Memory B cell (primary cell): ENCODE data around the gene MTURN.

Source experiments
- ATAC-seq: fragments of 150-1000 bp; cut with Tn5 transposase; 2 replicates; pipeline ENCODE4 v1.10.0; 2021; ENCODE audit warnings: low read depth, mild to moderate bottlenecking, moderate library complexity
- DNase-seq, 2 donors: peaks; one replicate each; pipeline ENCODE4 v3.0.0; 2022; ENCODE audit warnings: low spot score in 2 of 2
- H3K27ac Mint-ChIP-seq: one replicate; pipeline ENCODE4 v1.8.0; 2022; ENCODE audit warnings: mild to moderate bottlenecking, moderate library complexity, mixed read lengths
- H3K27me3 Mint-ChIP-seq: one replicate; pipeline ENCODE4 v1.8.0; 2022; ENCODE audit warnings: mixed read lengths
- H3K36me3 Mint-ChIP-seq: one replicate; pipeline ENCODE4 v1.8.0; 2022; ENCODE audit warnings: mild to moderate bottlenecking, mixed read lengths
- H3K4me1 Mint-ChIP-seq: one replicate; pipeline ENCODE4 v1.8.0; 2022; ENCODE audit warnings: mixed read lengths
- H3K4me3 Mint-ChIP-seq: one replicate; pipeline ENCODE4 v1.8.0; 2022; ENCODE audit warnings: mild to moderate bottlenecking, moderate library complexity, mixed read lengths
- H3K9me3 Mint-ChIP-seq: one replicate; pipeline ENCODE4 v1.8.0; 2022; ENCODE audit warnings: mixed read lengths

MTURN gene

DNA sequence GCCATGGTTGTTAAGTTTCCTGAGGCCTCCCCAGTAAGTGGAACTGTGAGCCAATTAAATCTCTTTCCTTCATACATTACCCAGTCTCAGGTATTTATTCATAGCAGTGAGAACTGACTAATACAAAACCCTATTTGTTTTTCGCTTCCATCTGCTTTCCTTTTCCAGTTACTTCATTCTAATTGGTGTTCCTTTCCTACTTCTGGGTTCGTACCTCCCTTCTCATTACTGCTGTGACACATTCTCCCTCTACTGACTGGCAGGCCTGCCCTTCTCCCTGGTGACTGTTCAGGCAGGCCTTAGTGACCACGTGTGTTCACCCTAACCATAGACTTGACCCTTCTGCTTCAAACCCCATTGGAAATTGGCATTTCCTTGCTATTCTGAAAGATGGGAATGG, 37.7 kb downstream of the MTURN start:
- H3K27ac Mint-ChIP-seq = no peak overlapping the region
- DNase-seq = no peak
- no peaks in the 10 kb centered on the region for H3K9me3 Mint-ChIP-seq
- no peaks in the 10 kb centered on the region for H3K36me3 Mint-ChIP-seq
- no peak for ATAC-seq
- H3K27me3 Mint-ChIP-seq = no peaks in the 10 kb centered on the region
- H3K4me3 Mint-ChIP-seq = no peak overlapping the region
- H3K4me1 Mint-ChIP-seq = peaks cover 21% of the 10 kb centered on the region

DNA sequence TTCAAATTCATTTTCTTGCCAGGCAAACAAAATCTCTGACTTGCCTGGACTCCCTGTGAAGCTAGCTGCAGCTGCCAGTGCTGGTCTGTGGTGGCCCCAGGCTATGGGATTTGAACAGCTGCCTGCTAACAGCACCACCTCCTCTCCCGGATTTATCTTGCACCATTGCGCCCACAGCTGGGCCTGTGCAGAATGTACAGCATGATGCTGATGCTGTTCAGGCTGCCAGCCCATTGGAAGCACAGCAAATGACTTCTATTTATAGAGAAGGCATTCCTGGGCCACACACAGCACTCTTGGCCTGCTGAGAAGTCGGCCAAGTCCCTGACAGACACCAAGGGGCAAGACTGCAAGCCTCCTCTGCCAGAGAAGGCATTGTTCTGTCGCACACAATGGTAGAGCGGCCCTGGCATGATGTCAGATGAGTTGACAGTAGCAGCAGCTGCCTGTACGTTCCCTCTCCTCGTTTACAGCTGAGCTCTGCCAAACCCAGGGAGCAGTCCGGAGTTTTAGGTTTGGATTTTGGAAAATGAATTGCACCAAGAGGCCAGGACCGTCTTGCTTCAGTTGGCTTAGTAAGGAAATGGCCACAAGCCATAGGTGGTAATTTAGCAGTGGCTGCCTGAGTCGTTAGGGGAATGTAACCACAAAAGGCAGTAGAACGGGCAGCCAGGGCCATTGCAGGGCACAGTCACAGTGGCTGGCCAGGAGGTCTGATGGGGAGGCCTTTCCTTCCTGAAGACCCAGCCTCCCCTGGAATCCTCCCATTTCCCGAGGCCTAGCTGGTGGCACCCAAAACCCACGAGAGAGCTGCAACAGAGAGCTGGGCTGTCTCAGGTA, 38.5 kb downstream of the MTURN start:
- H3K9me3 Mint-ChIP-seq = no peaks in the 10 kb centered on the region
- DNase-seq (no peak), ATAC-seq (no peak)
- no peak overlapping the region for H3K4me3 Mint-ChIP-seq
- H3K36me3 Mint-ChIP-seq = no peaks in the 10 kb centered on the region
- H3K27ac Mint-ChIP-seq = no peak overlapping the region
- H3K27me3 Mint-ChIP-seq = no peaks in the 10 kb centered on the region
- peaks cover 22% of the 10 kb centered on the region for H3K4me1 Mint-ChIP-seq

DNA sequence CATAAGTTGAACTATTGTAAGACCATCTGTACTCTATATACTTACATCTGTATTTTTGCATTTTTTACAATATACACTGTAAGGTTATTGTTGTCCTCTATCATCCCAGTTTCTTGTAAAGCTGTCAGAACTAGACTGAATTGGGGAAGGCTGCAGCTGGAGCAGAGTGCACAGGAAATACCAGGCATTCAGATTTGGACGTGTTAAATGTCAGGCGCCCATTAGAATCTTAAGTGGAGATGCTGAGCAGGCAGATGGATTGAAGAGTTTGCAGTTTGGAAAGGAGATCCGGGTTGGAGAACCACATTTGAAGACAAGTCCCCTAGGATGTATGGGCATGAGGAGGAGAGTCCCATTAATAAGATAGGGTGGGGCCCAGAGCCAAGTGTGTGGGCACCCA, 40.4 kb downstream of the MTURN start:
- no peak overlapping the region for H3K27ac Mint-ChIP-seq
- ATAC-seq = no peak

DNA sequence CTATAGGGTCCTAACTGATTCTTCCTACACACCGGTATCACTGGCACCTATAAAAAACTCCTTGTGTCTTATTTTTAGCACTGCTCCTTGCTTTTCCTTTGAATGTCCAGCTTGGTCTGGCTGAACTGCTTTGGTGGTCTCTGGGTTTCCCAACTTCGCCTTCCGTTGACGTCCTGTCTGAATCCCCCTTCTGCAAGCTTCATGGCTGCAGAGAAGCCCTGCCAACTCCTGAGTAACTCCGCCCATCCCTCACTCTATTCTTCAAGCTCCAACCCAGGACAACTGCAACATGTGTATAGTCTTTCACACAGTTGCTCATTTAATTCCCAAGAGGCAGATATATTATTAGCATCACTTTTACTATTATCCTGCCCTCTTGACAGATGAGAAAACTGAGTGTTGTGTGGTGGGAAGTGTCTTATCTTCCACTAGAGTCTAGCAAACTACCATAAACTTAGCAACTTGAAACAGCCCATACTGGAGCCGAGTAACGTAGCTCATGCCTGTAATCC, 40.9 kb downstream of the MTURN start:
- no peak for ATAC-seq

More for the DNA sequence above, 40.4 kb downstream of the MTURN start:
- H3K4me3 Mint-ChIP-seq = no peak overlapping the region
- no peaks in the 10 kb centered on the region for H3K9me3 Mint-ChIP-seq
- H3K4me1 Mint-ChIP-seq = peaks cover 30% of the 10 kb centered on the region
- no peaks in the 10 kb centered on the region for H3K36me3 Mint-ChIP-seq
- no peaks in the 10 kb centered on the region for H3K27me3 Mint-ChIP-seq
- no peak for DNase-seq

DNA sequence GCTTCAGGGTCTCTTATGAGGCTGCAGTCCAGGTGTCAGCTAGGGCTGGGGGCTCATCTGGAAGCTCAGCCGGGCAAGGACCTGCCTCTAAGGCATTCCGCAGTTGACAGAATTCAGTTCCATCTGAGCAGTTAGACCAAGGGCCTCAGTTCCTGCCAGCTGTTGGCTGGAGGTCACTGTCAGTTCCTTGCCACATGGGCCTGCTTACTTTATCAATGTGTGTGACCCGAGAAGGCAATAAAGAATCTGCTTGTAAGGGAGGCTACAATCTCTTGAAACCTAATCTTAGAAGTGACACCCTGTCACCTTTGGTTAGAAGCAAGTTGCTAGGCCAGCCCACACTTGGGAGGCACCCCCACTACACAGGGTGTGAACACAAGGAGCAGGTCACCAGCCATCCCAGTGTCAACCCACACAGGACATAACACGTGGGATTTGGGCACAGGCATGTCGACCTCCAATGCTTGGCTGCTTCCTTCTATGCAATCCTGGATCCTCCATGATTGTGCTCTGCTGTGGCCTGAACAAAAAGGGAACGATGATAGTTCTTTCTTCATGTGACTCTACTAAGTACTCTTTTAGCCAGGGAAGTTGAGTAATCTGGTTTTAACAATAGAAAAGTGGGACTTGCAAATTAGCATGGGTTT, 41.8 kb downstream of the MTURN start:
- DNase-seq (no peak), ATAC-seq (no peak)
- no peaks in the 10 kb centered on the region for H3K36me3 Mint-ChIP-seq
- peaks cover 30% of the 10 kb centered on the region for H3K4me1 Mint-ChIP-seq
- H3K9me3 Mint-ChIP-seq = no peaks in the 10 kb centered on the region
- H3K27ac Mint-ChIP-seq = peak overlapping the region; percentile 32
- H3K27me3 Mint-ChIP-seq = no peaks in the 10 kb centered on the region
- no peak overlapping the region for H3K4me3 Mint-ChIP-seq

More for the DNA sequence above, 40.9 kb downstream of the MTURN start:
- H3K9me3 Mint-ChIP-seq = no peaks in the 10 kb centered on the region
- H3K36me3 Mint-ChIP-seq = no peaks in the 10 kb centered on the region
- no peak overlapping the region for H3K27ac Mint-ChIP-seq
- peaks cover 30% of the 10 kb centered on the region for H3K4me1 Mint-ChIP-seq
- no peak overlapping the region for H3K4me3 Mint-ChIP-seq
- no peak for DNase-seq
- H3K27me3 Mint-ChIP-seq = no peaks in the 10 kb centered on the region

DNA sequence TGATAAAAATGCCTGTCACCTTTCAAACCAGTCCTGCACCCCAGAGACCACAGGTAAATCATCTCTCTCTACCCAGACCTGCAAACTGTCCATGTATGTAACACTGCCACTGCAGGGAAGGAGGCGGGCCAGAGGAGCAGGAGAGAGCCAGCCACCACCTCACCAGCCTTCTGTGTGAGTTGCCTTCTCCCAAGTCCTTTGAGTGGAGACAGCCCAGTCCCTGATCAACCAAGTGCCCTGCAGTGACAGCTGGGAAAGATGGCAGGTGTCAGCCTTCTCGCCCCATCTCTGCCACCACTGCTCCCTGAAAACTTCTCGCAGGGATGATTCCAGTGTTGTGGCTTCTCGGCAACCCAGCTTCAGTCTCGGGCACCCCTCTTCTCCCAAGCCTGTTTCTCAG, 42.4 kb downstream of the MTURN start:
- ATAC-seq (no peak), DNase-seq (no peak)
- Mint-ChIP-seq H3K4me1 (peaks cover 30% of the 10 kb centered on the region), H3K36me3 (no peaks in the 10 kb centered on the region), H3K27ac (peak overlapping the region; percentile 32), H3K27me3 (no peaks in the 10 kb centered on the region), H3K9me3 (no peaks in the 10 kb centered on the region), H3K4me3 (no peak overlapping the region)

DNA sequence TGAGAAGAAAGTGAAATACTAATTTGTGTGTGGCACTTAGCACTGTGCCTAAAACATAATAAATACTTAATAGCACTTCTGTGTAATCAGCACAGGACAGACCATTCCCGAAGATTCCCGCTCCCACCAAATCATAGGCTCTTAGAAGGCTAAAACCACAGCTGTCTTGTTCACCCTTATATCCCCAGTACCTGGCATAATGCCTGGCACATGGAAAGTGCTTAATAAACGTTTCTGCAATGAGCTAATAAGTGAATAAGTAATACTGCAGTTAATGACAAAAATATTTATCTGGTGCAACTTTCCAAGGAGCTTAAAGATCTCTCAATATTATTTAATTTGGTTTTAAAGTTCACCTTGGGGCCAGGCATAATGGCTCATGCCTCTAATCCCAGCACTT, 43.2 kb downstream of the MTURN start:
- no peak for ATAC-seq

DNA sequence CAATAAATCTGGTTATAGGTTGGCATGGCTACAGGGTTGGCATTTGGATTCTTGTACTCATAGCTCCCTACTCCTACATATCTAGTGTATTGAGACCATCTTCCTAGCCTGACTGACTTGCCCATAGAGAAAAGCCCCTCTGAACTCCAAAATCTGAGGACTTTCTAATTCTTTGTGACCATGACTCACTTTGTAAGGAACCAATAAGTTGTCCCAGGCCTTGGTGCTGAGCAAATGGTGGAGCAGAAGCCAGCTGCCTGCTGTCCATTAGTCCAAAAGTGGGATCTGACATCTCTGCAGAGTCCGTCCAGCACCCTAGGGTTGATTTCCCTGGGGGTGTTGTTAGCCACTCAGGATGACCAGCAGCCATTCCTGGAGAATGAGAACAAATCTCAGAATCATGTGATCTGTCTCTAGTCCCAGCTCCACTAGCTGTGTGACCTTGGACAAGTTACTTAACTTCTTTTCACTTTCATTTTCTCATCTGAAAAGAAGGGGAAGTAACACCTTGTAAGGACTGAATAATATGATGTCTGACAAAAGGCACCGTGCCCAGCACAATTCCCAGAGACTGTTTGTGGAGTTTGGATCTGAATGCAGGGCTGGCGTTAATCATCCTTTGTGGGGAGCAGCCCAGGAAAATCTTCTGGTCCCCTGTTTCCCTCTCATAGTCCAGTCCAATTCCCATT, 44.1 kb downstream of the MTURN start:
- H3K4me1 Mint-ChIP-seq = peaks cover 30% of the 10 kb centered on the region
- ATAC-seq = peak; percentile 98
- peaks cover 2% of the 10 kb centered on the region for H3K9me3 Mint-ChIP-seq
- DNase-seq = peak in 1 of 2 donors; percentile 38
- no peaks in the 10 kb centered on the region for H3K36me3 Mint-ChIP-seq
- peak overlapping the region; percentile 97 for H3K27ac Mint-ChIP-seq
- no peaks in the 10 kb centered on the region for H3K27me3 Mint-ChIP-seq
- H3K4me3 Mint-ChIP-seq = peak overlapping the region; percentile 79

More for the DNA sequence above, 43.2 kb downstream of the MTURN start:
- DNase-seq = no peak
- H3K27me3 Mint-ChIP-seq = no peaks in the 10 kb centered on the region
- H3K4me1 Mint-ChIP-seq = peaks cover 30% of the 10 kb centered on the region
- no peaks in the 10 kb centered on the region for H3K36me3 Mint-ChIP-seq
- H3K27ac Mint-ChIP-seq = peak overlapping the region; percentile 97
- no peak overlapping the region for H3K4me3 Mint-ChIP-seq
- no peaks in the 10 kb centered on the region for H3K9me3 Mint-ChIP-seq

DNA sequence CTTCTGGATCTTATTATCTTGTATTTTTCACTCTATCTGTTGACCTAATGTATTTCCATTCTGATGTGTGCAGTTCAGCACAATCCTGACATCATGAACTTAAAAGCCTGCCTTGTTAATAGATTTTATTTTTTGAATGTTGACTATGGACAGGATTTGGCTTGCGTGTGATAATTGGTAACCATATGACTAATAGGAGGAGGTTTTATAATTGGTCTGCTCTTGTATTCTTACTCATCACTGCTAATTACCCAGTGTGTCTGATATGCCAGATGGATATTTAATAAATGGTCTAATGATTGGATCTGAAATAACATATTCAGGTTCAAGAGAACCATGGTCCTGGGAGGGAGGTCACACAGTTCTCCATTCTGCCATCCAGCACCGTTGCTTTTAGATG, 45.9 kb downstream of the MTURN start:
- Mint-ChIP-seq H3K4me1 (peaks cover 30% of the 10 kb centered on the region), H3K36me3 (no peaks in the 10 kb centered on the region), H3K9me3 (peaks cover 2% of the 10 kb centered on the region), H3K27ac (no peak overlapping the region), H3K4me3 (no peak overlapping the region), H3K27me3 (no peaks in the 10 kb centered on the region)
- ATAC-seq (no peak), DNase-seq (no peak)

DNA sequence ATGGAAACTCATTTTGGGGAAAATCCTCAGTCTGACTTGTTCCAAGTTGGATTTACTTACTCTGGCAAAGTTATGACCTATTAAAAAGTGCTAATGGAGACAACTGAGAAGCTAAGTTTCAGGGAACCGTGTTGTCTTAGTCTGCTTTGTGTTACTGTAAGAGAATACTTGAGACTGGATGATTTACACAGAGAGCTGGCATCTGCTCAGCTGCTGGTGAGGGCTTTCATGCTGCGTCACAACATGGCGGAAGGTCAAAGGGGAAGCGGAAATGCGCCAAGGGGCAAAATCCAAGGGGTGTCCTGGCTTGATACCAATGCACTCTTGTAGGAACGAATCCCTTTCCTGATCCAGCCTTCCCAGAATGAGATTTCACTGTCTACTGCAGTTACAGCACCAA, 46.4 kb downstream of the MTURN start:
- Mint-ChIP-seq H3K4me1 (peaks cover 25% of the 10 kb centered on the region), H3K9me3 (peaks cover 2% of the 10 kb centered on the region), H3K27ac (no peak overlapping the region), H3K27me3 (no peaks in the 10 kb centered on the region), H3K36me3 (no peaks in the 10 kb centered on the region), H3K4me3 (no peak overlapping the region)
- DNase-seq (no peak), ATAC-seq (no peak)

DNA sequence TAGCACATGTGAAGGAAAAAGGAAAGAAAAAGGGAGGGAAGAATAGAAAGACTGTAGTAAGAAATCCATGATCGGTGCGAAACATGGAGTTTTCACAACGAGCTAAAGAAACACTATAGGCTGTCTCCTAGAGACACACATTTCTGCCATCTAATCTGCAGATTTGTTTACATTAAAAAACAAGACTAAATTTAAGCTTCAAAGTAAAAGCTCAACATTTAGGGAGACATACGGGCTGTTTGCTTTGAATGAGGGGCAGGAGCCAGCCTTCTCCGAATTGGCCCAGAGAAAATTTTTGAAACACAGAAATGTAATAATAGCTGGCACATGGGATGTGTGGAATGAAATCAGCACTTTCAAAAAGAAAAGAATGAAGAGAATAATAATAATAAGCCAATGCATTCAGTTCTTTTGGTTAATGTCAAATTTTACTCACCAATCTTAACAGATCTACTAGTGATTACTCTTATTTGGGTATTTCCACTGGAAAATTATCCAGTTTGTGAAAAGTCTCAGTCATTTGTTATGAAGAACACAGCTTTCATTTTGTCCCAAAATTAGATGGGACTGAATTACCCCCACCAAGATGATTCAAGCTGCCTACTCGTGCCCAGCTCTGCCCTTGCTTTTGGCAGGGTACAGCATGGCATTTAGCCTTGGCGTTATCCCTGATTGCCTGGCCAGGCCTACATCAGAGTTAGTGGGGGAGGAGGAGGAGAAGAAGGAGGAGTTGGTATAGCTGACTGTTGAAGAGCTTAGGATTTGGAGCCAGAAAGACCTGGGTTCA, 47.1 kb downstream of the MTURN start:
- DNase-seq (no peak), ATAC-seq (no peak)
- no peak overlapping the region for H3K27ac Mint-ChIP-seq
- H3K36me3 Mint-ChIP-seq = peaks cover 4% of the 10 kb centered on the region
- peaks cover 4% of the 10 kb centered on the region for H3K9me3 Mint-ChIP-seq
- no peak overlapping the region for H3K4me3 Mint-ChIP-seq
- peaks cover 19% of the 10 kb centered on the region for H3K4me1 Mint-ChIP-seq
- no peaks in the 10 kb centered on the region for H3K27me3 Mint-ChIP-seq

DNA sequence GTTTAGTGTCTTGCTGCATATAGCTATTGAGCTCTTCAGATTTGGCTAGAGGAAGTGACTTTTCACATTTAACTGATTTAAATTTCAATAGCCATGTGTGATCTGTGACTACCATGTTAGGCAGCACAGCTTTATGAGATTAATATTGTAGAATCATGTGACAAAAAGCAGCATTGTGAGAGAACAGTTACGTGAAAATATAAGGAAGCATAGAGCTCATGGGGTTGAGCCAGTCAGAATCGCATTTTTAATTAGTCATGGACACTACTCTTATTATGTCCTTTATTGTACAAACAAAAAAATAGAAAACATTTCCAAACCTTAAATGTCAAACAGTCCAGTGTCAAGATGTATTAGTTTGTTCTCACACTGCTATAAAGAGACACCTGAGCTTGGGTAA, 48.0 kb downstream of the MTURN start:
- DNase-seq (no peak), ATAC-seq (no peak)
- H3K27me3 Mint-ChIP-seq = no peaks in the 10 kb centered on the region
- peaks cover 13% of the 10 kb centered on the region for H3K4me1 Mint-ChIP-seq
- H3K27ac Mint-ChIP-seq = no peak overlapping the region
- H3K36me3 Mint-ChIP-seq = peaks cover 4% of the 10 kb centered on the region
- peaks cover 4% of the 10 kb centered on the region for H3K9me3 Mint-ChIP-seq
- no peak overlapping the region for H3K4me3 Mint-ChIP-seq

DNA sequence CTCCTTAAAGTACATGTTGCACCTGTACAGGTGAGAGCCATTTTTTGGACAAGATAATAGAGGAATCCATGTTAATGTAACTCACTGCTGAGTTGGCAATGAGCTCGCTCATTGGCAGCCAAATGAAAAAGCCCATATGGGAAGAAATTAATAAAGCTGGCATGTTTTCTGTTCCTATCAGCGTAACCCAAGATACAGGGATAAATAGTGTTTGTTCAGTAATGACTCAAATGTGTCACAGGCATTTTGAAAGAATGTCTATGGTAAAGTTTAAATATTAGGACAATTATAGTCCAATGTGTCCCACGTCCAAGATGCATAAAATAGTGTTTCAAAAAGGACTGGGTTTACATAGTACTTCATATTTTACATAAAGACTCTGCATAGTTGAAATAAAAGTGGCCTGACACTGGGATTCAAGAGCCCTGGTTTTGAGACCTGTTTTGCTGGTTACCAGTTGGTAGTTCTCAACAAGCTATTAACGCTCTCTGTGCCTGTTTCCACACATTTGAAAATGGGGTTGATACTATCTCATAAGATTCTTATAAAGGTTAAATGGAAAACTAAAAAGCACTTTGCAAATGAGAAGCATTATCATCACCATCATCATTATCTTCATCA, 49.1 kb downstream of the MTURN start:
- Mint-ChIP-seq H3K27ac (no peak overlapping the region), H3K4me1 (peaks cover 13% of the 10 kb centered on the region), H3K27me3 (no peaks in the 10 kb centered on the region), H3K4me3 (no peak overlapping the region), H3K9me3 (peaks cover 11% of the 10 kb centered on the region), H3K36me3 (peaks cover 11% of the 10 kb centered on the region)
- no peak for ATAC-seq
- no peak for DNase-seq
